Mesothelial cell of epicardium (in vitro differentiated cells): ENCODE data around the gene VPS39. TPM values are rescaled to one million over a fixed set of nuclear protein-coding genes. Genes with fewer than 3 reads are reported as not detected.

ENCODE experiments used
- DNase-seq, 2 experiments: peaks; one replicate each; pipeline ENCODE4 v3.0.0; 2021; ENCODE audit warnings: low spot score in 2 of 2; ENCODE audit not compliant: unreplicated experiment in 2 of 2
- H3K27ac Mint-ChIP-seq: 2 replicates; pipeline ENCODE4 v1.8.0; 2021; ENCODE audit warnings: mixed read lengths
- H3K27me3 Mint-ChIP-seq: 2 replicates; pipeline ENCODE4 v1.8.0; 2021; ENCODE audit warnings: low read depth, mixed read lengths
- H3K36me3 Mint-ChIP-seq: 2 replicates; pipeline ENCODE4 v1.8.0; 2021; ENCODE audit warnings: mixed read lengths
- H3K4me1 Mint-ChIP-seq: 2 replicates; pipeline ENCODE4 v1.8.0; 2021; ENCODE audit warnings: mixed read lengths
- H3K4me3 Mint-ChIP-seq: 2 replicates; pipeline ENCODE4 v1.8.0; 2021; ENCODE audit warnings: mild to moderate bottlenecking, moderate library complexity, mixed read lengths
- H3K9me3 Mint-ChIP-seq: 2 replicates; pipeline ENCODE4 v1.8.0; 2021; ENCODE audit warnings: mixed read lengths
- total RNA-seq: library from RNA; stranded (reverse); gene quantifications from 3 replicates; pipeline ENCODE4 v1.2.1, GENCODE V29; 2021
- TF ChIP-seq, protein P1 (sequence below): fragments of 200-600 bp; sonication (generic); IDR thresholded peaks from one replicate; pipeline ENCODE4 v1.5.0; 2021; ENCODE audit warnings: antibody characterized with exemption; ENCODE audit not compliant: unreplicated experiment

The VPS39 gene
- total RNA-seq, 1 donor from 2014 or later = 86.2 TPM

GRCh38 chr15:42151141-42151561 is 57.0 kb downstream of the VPS39 start:
- peaks cover 43% of the 10 kb centered on the region for H3K4me1 Mint-ChIP-seq
- TF ChIP-seq, protein P1, sequence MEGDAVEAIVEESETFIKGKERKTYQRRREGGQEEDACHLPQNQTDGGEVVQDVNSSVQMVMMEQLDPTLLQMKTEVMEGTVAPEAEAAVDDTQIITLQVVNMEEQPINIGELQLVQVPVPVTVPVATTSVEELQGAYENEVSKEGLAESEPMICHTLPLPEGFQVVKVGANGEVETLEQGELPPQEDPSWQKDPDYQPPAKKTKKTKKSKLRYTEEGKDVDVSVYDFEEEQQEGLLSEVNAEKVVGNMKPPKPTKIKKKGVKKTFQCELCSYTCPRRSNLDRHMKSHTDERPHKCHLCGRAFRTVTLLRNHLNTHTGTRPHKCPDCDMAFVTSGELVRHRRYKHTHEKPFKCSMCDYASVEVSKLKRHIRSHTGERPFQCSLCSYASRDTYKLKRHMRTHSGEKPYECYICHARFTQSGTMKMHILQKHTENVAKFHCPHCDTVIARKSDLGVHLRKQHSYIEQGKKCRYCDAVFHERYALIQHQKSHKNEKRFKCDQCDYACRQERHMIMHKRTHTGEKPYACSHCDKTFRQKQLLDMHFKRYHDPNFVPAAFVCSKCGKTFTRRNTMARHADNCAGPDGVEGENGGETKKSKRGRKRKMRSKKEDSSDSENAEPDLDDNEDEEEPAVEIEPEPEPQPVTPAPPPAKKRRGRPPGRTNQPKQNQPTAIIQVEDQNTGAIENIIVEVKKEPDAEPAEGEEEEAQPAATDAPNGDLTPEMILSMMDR = no peak
- no peaks in the 10 kb centered on the region for H3K36me3 Mint-ChIP-seq
- H3K4me3 Mint-ChIP-seq = no peak overlapping the region
- no peak for DNase-seq
- peak overlapping the region; percentile 78 for H3K27ac Mint-ChIP-seq
- H3K27me3 Mint-ChIP-seq = no peaks in the 10 kb centered on the region
- no peaks in the 10 kb centered on the region for H3K9me3 Mint-ChIP-seq

DNA sequence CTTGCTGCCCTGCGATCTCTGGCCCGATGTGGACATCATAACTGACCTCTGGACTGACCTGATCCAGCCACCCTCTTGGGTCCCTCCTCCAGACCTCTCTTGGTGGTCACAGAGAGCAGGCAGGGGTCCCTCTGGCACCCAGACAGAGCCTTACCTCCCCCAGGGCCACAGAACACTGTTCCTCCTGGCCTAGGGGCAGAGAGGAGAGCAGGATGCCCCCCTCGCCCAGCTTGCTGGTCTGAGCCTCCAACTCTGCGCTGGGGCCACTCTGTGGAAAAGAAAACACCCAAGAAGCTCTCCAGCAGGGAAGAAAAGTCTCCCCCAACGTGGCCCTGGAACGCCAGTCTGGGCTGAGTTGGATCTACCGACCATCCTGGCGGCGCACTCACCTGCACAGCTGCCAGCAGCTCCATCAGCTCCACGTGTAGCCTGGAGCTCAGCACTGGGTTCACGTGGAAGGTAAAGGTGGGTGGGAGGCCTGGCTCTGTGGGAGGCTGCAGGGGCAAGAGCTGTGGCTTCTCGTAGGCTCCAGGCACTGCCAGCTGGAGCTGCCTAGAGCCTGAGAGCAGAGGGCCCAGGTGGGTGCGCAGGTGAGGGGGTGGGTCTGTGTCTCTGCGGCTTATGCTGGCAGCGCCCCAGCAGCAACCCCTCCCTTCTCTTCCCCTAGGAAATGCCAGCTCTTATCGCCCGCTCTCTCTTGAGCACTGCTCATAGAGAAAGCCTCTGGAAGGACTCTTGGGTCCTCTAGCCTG is 57.7 kb downstream of the VPS39 start:
- no peaks in the 10 kb centered on the region for H3K9me3 Mint-ChIP-seq
- no peak overlapping the region for H3K4me3 Mint-ChIP-seq
- no peak for DNase-seq
- peaks cover 38% of the 10 kb centered on the region for H3K4me1 Mint-ChIP-seq
- no peak overlapping the region for H3K27ac Mint-ChIP-seq
- no peaks in the 10 kb centered on the region for H3K36me3 Mint-ChIP-seq
- no peaks in the 10 kb centered on the region for H3K27me3 Mint-ChIP-seq
- TF ChIP-seq, protein P1 = no peak

DNA sequence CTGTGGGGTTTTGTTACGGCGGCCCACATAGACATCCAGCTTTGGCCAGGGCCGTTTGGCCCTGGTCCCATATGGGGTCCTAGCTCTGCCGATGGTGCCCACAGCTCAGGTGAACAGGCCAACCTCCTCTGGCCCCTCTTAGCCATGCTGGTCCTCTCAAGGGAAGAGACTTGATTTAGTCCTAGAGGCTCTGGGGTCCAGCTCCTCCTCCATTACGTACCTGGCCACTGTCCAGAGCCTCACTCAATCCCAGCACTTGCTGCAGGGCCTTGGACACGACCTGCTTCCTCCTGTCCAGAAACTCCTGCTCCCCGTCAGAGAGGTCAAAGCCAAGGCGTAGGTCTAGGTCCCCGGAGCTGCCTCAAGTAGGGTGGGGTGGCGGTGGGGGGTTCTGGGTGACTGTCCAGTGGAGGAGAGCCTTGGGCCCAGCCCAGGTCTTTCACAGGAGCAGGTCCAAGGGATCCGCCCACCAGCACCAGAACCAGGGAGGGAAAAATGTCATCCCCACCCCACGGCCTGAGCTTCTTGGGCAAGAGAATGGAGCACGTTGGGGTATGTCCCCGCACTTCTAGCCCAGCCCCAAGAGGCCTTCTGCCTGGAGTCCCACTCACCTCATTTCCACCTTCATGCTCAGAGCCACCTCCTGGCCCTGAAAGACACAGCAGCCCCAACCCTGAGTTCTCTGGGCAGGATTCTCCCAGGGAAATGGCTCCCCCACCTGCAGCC is 58.4 kb downstream of the VPS39 start:
- TF ChIP-seq, protein P1 = no peak
- H3K9me3 Mint-ChIP-seq = no peaks in the 10 kb centered on the region
- peaks cover 32% of the 10 kb centered on the region for H3K4me1 Mint-ChIP-seq
- H3K36me3 Mint-ChIP-seq = no peaks in the 10 kb centered on the region
- no peak overlapping the region for H3K4me3 Mint-ChIP-seq
- peaks cover 5% of the 10 kb centered on the region for H3K27me3 Mint-ChIP-seq
- H3K27ac Mint-ChIP-seq = no peak overlapping the region
- DNase-seq = no peak

DNA sequence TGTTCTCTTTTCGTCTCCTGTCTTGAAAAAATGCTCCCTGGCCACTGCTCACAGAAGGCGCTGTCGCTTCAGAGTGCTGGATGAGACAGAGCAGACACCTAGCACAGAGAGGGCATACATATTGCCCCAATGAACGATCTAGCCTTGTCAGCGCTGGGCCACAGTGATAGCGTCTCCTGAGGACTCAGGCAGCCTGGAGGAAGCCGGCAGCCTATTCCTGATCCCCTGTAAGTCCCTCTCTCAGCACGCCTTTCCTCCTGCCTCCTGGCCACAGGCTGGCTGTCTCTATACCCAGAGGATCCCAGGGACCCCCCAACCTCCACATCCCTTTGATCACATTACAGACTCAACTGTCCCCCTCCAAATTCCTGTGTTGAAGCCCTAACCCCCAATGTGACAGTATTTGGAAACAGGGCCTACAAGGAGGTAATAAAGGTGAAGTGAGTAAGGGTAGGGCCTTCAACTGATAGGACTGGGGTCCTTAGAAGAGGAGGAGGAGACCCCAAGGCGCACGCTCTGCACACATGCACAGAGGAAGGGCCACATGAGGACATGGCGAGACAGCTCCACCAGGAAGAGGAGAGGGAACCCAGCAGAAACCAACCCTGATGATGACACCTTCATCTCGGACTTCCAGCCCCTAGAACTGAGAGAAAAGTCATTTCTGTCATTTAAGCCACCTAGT is 59.2 kb downstream of the VPS39 start:
- peaks cover 32% of the 10 kb centered on the region for H3K4me1 Mint-ChIP-seq
- no peaks in the 10 kb centered on the region for H3K36me3 Mint-ChIP-seq
- no peaks in the 10 kb centered on the region for H3K9me3 Mint-ChIP-seq
- H3K4me3 Mint-ChIP-seq = no peak overlapping the region
- peaks cover 7% of the 10 kb centered on the region for H3K27me3 Mint-ChIP-seq
- DNase-seq = peak in 1 of 2 experiments; percentile 29
- peak overlapping the region; percentile 37 for H3K27ac Mint-ChIP-seq
- TF ChIP-seq, protein P1 = no peak

DNA sequence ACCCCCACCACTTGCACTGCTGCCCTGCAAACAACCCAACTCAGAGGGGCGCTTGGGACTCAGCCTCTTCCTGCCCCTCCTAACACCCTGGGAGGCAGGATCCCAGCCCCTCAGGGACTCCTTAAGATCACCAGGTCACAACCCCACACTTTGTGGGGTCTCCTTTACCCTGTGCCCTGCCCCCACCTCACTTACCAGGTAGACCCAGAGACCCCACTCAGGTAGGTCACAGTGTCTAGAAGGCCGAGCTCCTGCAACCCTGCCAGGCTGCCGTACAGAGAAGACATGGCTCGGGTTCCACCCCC is 60.7 kb downstream of the VPS39 start:
- TF ChIP-seq, protein P1 = no peak
- no peak for DNase-seq
- H3K4me3 Mint-ChIP-seq = no peak overlapping the region
- H3K36me3 Mint-ChIP-seq = no peaks in the 10 kb centered on the region
- no peak overlapping the region for H3K27ac Mint-ChIP-seq
- H3K9me3 Mint-ChIP-seq = no peaks in the 10 kb centered on the region
- H3K27me3 Mint-ChIP-seq = peaks cover 8% of the 10 kb centered on the region
- peaks cover 29% of the 10 kb centered on the region for H3K4me1 Mint-ChIP-seq
